ENCODE data around the gene PAX6. TPM values are rescaled to one million over a fixed set of nuclear protein-coding genes. Genes with fewer than 3 reads are reported as not detected.

PAX6 gene
- total RNA-seq, 2 donors from 2014 or later, result 5.4 to 6.8 TPM

DNA sequence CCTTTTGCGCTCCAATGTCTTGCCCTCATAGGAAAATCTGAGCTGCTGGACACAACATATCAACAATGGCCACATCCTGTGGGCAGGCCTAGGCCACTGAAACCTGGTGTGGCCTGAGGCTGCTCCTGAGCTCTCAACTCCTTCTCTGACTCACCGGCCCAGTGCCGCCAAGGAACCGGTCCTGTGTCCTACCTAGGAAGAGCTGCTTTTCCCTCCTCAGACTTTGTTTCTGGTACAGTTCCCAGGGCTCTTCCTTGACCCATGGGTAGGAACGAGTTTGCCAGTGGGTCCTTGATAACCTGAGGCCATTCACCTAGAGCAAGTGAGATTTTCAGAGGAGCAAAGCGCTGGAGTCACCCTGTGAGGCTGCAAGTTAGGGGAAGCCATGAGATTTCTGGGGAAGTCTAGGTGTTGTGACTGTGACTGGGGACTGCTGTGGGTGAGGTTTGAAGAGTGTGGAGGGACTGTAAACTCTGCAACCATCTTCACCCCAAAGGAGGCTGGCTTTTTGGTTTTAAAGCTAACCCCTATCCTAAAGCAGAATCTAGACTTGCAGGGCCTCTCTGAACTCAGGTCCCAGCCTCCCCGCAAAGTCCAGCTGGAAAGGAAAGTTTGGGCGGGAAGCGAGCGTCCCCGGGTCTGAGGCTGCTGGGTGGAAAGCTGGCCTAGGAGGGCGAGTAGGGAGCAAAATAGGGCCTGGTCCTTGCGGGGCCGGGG lies 12.0 kb upstream of the PAX6 start:
- peaks cover 100% of the 10 kb centered on the region for H3K27me3 ChIP-seq (ENCODE audit: control insufficient read depth, insufficient read depth, low read length, poor library complexity, severe bottlenecking)
- no peaks in the 10 kb centered on the region for H3K9me3 ChIP-seq (ENCODE audit: control insufficient read depth, low read length)
- TF ChIP-seq, protein P1, sequence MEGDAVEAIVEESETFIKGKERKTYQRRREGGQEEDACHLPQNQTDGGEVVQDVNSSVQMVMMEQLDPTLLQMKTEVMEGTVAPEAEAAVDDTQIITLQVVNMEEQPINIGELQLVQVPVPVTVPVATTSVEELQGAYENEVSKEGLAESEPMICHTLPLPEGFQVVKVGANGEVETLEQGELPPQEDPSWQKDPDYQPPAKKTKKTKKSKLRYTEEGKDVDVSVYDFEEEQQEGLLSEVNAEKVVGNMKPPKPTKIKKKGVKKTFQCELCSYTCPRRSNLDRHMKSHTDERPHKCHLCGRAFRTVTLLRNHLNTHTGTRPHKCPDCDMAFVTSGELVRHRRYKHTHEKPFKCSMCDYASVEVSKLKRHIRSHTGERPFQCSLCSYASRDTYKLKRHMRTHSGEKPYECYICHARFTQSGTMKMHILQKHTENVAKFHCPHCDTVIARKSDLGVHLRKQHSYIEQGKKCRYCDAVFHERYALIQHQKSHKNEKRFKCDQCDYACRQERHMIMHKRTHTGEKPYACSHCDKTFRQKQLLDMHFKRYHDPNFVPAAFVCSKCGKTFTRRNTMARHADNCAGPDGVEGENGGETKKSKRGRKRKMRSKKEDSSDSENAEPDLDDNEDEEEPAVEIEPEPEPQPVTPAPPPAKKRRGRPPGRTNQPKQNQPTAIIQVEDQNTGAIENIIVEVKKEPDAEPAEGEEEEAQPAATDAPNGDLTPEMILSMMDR (conservative IDR thresholded peaks at IDR 0.05), result no peak
- no peak overlapping the region for H3K4me3 Mint-ChIP-seq
- no peak overlapping the region for H3K27ac Mint-ChIP-seq
- H3K4me1 Mint-ChIP-seq, result peaks cover 42% of the 10 kb centered on the region
- no peak overlapping the region for H3K9ac ChIP-seq (ENCODE audit: extremely low read depth, low read length, poor library complexity, severe bottlenecking)
- 53 to 66% methylated on average over 10 to 14 of the region's 14 CpGs for WGBS, 2 experiments (ENCODE audit: insufficient coverage in 1 of 2, insufficient read length in 1 of 2)
- peaks cover 98% of the 10 kb centered on the region for H3K27me3 Mint-ChIP-seq (ENCODE audit: insufficient read depth)
- H3K4me1 ChIP-seq (ENCODE audit: control insufficient read depth, insufficient read depth, low read length), result peaks cover 9% of the 10 kb centered on the region
- H3K36me3 ChIP-seq (ENCODE audit: control insufficient read depth, insufficient read depth, low read length), result no peaks in the 10 kb centered on the region
- H3K4me3 ChIP-seq (ENCODE audit: low read length), result no peak overlapping the region
- no peaks in the 10 kb centered on the region for H3K9me3 Mint-ChIP-seq
- H3K36me3 Mint-ChIP-seq (ENCODE audit: low read depth), result no peaks in the 10 kb centered on the region
- peak; percentile 62 for DNase-seq
- no peak overlapping the region for H3K27ac ChIP-seq (ENCODE audit: low read depth, low read length)

- H3K36me3 Mint-ChIP-seq (ENCODE audit: low read depth), result no peaks in the 10 kb centered on the region
- Histone ChIP-seq H3K4me1 (ENCODE audit: control insufficient read depth, insufficient read depth, low read length) (peaks cover 4% of the 10 kb centered on the region), H3K36me3 (ENCODE audit: control insufficient read depth, insufficient read depth, low read length) (no peaks in the 10 kb centered on the region), H3K27me3 (ENCODE audit: control insufficient read depth, insufficient read depth, low read length, poor library complexity, severe bottlenecking) (peaks cover 100% of the 10 kb centered on the region), H3K4me3 (ENCODE audit: low read length) (no peak overlapping the region), H3K9ac (ENCODE audit: extremely low read depth, low read length, poor library complexity, severe bottlenecking) (no peak overlapping the region), H3K9me3 (ENCODE audit: control insufficient read depth, low read length) (no peaks in the 10 kb centered on the region), H3K27ac (ENCODE audit: low read depth, low read length) (no peak overlapping the region)
- TF ChIP-seq, protein P1 (conservative IDR thresholded peaks at IDR 0.05), result no peak
- H3K4me3 Mint-ChIP-seq, result no peak overlapping the region
- peaks cover 35% of the 10 kb centered on the region for H3K4me1 Mint-ChIP-seq
- H3K9me3 Mint-ChIP-seq, result no peaks in the 10 kb centered on the region
- DNase-seq, result no peak
- peaks cover 98% of the 10 kb centered on the region for H3K27me3 Mint-ChIP-seq (ENCODE audit: insufficient read depth)
- H3K27ac Mint-ChIP-seq, result no peak overlapping the region
- 41 to 58% methylated on average over 6 to 17 of the region's 17 CpGs for WGBS, 2 experiments (ENCODE audit: insufficient coverage in 1 of 2, insufficient read length in 1 of 2)
These were observed 11.2 kb upstream of the PAX6 start for GRCh38 chr11:31822175-31822926.

DNA sequence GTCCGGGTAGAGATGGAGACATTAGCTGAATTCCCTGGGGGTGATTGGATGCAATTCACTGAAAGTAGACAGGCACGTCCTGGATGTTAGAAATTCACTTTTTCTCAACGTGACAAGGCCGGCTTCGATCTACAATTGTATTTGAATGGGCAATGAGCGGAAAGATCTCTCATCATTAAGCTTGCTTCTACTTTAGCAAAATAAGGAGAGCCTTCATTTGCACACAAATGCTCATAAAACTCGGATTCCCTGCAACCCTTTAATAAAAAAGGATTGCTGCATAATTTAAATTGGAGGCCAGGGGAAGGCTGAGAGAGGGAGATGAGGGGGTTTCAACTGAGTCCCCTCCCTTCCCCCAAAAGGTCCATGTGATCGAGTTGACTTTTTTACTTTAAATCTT lies 10.6 kb upstream of the PAX6 start:
- Mint-ChIP-seq H3K9me3 (no peaks in the 10 kb centered on the region), H3K4me1 (peaks cover 35% of the 10 kb centered on the region), H3K27ac (no peak overlapping the region), H3K27me3 (ENCODE audit: insufficient read depth) (peaks cover 99% of the 10 kb centered on the region), H3K4me3 (no peak overlapping the region), H3K36me3 (ENCODE audit: low read depth) (no peaks in the 10 kb centered on the region)
- WGBS, 2 experiments (ENCODE audit: insufficient coverage in 1 of 2, insufficient read length in 1 of 2), result 15 to 20% methylated on average over 5 to 7 of the region's 8 CpGs
- Histone ChIP-seq H3K9ac (ENCODE audit: extremely low read depth, low read length, poor library complexity, severe bottlenecking) (no peak overlapping the region), H3K4me3 (ENCODE audit: low read length) (no peak overlapping the region), H3K27me3 (ENCODE audit: control insufficient read depth, insufficient read depth, low read length, poor library complexity, severe bottlenecking) (peaks cover 100% of the 10 kb centered on the region), H3K9me3 (ENCODE audit: control insufficient read depth, low read length) (no peaks in the 10 kb centered on the region), H3K36me3 (ENCODE audit: control insufficient read depth, insufficient read depth, low read length) (no peaks in the 10 kb centered on the region), H3K27ac (ENCODE audit: low read depth, low read length) (no peak overlapping the region), H3K4me1 (ENCODE audit: control insufficient read depth, insufficient read depth, low read length) (peaks cover 4% of the 10 kb centered on the region)
- TF ChIP-seq, protein P1 (conservative IDR thresholded peaks at IDR 0.05), result no peak
- no peak for DNase-seq

Measured in endodermal cell (in vitro differentiated cells).